Ammon's horn (tissue), 1 donor: ENCODE results near the gene KCNJ1.

Experiments used
- DNase-seq: peaks from one replicate; pipeline ENCODE4 v3.0.0-alpha.2; 2016; ENCODE audit warnings: low spot score

Gene KCNJ1

GRCh38 chr11:128848815-128849455, 18.2 kb downstream of the KCNJ1 start:
- no peak for DNase-seq

GRCh38 chr11:128846985-128847384, 20.1 kb downstream of the KCNJ1 start:
- no peak for DNase-seq

DNA sequence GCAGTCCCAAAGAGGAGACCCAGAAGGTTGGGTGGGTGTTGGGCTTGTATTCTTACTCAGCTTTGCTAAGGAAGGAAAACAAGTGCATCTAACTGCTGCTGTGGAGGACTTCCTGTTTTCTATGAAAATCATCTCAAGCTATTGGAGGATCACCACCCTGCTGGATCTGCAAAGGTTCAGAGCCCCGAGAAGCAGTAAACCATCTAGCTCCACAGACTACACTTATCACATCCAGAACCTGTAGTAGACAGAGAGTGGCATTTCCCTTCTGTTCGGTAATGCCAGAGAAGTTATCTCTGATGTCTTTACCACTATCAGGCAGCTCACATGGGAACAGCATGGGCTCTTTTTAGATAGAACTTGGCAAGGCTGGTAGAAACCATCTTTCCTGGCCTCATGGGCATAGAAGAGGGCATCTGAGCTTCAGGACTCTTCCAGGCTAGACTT, 21.7 kb downstream of the KCNJ1 start:
- no peak for DNase-seq

DNA sequence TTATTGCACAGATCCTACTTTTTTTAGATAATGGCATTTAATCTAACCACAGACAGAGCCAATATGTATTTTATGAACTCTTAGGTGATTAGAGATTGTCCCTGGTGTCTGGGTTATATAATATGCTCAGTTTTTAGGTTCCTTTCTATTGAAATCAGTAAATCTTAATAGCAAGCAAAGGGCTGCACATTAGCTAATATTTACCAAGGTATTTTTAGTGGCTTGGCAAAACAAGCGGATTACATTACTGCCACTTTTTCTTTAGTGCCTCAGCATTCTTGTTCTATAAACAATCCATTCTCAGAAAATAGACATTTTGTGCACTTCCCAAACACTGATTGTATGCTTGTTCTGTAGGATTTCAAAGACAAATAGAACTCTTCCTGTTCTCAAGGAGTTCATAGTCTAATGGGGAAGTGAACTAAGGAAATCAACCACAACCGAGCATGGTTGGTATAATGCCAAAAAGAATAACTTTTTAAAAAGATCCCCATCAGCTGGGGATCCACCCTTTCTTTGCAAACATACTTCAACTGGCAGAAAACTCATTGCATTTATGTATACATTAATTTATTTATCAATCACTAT, 23.8 kb downstream of the KCNJ1 start:
- no peak for DNase-seq

GRCh38 chr11:128841461-128842072, 25.5 kb downstream of the KCNJ1 start:
- no peak for DNase-seq

GRCh38 chr11:128840783-128841182, 26.3 kb downstream of the KCNJ1 start:
- no peak for DNase-seq

DNA sequence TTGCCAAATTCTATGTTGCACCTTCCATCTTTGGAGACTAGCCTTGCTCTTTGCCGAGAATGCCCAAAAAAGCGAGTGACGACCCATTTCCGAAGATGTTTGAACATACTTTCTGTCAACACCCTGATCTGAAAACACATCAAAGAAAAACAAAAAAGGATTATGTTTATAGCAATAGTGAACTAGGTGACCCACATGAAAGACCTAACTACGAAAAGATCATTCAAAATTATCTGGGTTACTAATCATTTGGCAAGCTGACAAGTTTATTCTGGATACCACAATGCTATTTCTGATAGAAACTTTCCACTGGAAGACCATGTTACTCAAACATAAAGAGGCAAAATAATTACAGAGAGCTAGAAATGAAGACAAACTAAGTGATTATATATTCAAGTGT, 27.0 kb downstream of the KCNJ1 start:
- DNase-seq: no peak

- DNase-seq: no peak
Observed at GRCh38 chr11:128839081-128839480, 28.0 kb downstream of the KCNJ1 start.

DNA sequence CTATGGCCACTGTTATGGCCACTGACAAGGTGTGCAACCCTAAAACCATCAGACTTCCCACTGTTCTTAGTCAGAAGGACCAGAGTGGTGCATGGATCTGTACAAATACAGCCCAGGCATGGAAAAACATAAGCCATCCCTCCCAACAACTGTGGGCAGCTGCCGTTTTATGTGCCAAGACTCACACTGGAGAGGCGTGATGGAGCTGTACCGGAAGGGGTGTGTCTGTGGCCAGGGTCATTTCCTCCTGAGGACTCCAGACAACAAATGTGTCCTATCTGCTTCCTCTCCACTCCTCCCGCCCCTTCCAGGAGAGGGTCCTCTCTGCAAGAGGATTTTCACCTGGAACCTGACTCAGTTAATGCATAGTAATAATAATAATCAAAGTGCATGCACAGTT, 29.5 kb downstream of the KCNJ1 start:
- no peak for DNase-seq

GRCh38 chr11:128835741-128836430, 31.2 kb downstream of the KCNJ1 start:
- DNase-seq: no peak

DNA sequence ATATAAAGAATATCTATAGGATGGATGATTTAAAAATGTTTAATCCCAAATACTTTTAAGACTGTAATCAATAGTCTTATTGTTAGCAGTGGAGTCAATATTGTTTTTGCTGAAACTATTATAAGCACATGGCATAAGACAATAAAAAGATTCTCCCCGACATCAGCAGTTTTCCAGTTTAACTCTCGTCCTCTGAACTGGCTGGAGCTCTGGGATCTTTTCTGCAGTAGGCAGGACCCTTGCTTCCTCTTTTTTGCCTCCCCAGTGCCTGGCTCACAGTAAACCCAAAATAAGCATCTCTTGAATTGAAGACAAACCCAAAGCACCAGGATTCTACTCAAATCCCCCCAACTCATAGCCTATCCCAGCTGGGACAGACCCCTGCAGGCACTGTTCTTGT, 32.9 kb downstream of the KCNJ1 start:
- DNase-seq: no peak

DNA sequence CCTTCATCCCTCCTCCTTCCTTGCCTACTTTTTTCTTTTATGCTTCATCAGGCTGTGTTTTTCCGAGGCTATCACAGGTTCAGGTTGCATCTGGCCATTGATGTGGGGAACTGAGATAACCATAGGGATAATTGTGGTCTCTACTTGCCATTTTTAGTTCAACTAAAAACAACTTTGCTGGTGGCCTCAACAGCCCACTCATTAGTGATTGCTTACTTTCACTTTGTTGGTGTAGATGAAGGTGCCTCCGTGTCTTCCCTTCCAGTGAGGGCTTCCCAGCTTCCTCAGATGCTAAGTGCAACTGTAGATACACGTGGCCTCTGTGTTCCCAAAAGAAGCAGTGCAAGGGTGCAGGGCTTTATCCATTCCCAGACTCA, 35.0 kb downstream of the KCNJ1 start:
- no peak for DNase-seq

- DNase-seq: peak; percentile 85
Observed at GRCh38 chr11:128831174-128832120, 35.6 kb downstream of the KCNJ1 start.

DNA sequence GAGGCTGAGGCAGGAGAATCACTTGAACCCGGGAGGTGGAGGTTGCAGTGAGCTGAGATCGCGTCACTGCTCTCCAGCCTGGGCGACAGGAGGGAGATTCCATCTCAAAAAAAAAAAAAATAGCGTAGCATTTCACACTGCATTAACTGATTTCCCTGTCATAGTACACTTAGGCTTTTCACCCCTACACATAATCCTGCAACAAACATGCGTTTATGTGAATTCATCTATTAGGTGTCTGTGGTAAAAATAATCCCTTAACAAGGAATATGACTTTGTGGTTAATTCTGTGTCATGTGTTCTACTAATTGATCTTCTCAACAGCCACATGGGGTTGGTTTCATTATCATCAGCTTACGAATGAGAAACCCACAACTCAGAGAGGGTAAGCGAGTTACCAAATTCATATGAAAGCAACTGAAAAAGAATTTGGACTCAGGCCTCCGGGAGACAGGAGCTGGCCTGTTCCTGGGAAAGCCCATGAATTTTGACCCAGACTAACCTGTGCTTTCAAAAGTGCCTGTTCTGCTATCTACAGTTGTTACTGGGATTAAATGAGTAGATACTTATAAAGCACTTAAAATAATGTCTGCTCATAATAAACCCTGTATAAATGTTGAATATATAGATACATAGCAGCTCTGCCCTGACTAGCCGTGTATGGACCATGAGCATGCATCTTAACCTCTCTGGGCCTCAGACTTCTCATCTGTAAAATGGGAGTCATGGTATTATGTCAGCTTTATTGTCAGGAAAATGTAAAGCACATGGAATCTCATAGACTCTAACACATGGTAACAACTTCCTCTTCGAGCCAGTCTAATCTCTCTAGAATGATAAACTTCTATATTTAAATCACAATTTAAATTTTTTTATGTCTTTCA, 36.6 kb downstream of the KCNJ1 start:
- DNase-seq: no peak

DNA sequence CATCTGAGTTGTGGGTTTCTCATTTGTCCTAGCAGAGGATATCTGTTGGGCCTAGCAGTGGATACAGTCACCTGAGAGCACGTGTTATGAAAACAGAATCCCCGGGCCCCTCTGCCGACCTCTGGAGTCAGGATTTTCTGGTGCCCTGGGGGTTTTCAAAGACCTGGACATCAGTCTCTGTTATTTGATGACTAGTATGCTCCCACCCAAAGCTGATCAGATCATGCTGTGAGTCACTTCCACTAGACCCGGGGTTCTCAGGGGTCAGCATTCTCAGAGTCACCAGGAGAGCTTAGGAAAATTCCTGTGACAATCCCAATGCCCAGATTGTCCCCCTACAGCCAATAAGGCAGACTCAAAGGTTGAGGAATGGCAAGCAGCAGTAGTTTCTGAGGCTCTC, 38.7 kb downstream of the KCNJ1 start:
- no peak for DNase-seq

DNA sequence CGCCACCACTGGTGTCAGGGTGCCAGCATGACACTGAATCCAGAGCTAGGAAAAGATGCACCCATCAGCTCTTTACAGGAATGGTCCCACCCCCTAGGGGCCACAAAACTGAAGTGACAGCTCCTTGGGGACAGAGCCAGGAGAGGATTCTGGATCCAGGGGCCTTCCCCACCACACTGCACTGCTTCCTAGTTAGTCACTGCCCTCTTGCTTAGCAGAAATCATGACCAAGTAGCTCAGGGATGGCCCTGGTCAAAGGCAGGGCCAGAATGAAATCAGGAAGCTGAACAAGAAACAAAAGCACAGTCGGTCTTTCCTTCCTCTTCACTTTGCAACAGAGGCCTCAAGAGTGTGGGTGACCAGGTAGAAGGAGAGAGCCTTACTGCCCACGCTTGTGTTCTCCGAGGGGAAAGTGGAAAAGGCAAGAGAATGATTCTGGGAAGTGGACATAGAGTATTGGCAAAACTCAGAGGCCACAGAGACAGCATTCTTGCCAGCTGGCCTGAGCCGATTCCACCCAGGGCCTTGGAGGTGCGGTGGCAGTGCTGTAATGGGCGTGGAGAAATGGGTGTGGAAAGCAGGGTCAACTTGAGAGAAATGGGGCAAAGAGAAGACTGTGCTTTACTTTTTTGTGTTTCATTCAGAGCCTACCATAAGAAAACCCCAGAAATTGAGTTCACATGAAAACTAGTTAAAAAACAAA, 39.8 kb downstream of the KCNJ1 start:
- no peak for DNase-seq

GRCh38 chr11:128825050-128825784, 41.9 kb downstream of the KCNJ1 start:
- DNase-seq: no peak

DNA sequence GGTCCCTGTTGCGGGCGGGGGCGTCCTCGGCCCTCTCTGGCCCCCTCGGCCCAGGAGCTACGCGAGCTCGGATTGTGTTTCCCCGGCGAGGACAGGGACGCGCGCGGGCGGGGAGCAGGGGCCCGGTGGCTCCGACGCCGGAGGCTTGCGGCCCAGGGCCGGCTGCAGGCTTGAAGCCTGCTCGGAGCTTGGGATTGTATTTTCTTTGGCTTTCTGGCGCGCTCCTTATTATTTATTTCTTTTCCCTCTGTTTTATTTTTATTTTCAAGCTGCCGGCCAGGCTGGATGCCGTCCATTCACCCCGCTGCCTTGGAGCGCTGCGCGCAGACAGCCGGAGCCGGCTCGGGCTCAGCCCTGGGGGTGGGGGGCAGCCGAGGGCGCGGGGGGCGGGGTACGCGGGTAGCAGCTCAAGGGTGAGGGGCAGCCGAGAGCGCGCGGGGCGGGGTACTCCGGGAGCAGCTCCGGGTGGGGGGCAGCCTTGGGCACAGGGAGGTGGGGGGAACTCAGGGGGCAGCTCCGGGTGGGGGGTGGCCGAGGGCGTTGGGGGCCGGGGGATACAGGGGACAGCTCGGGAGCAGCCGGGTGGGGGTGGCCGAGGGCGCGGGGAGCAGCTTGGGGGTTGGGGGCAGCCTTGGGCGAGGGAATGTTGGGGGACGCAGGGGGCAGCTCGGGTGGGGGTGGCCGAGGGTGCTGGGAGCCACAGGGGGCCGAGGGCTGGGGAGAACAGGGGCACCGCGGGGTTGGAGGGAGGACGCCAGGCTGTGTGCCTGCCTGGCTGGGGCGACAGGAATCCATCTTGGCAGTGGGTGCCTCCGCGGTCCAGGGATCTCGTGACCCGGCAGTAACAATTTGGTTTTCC, 42.7 kb downstream of the KCNJ1 start:
- no peak for DNase-seq

DNA sequence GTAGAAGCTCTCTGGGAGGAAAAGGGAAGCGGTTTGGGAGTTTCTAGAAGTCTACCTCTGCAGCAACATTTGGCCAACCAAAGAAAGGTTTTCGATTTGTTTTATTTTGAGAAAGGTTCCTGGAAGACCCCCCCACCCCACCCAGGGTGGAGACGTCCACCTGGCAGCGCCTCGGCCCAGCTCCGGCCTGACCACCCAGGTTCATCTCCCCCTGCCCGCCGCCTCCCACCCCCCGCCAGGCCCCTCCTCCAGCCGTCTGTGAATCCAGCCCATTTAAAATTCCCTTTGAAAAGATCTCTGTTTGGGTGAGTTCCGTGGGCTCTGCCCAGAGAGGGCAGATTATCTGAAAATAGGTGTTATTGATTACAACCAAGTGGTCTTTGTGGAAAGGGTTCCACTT, 43.3 kb downstream of the KCNJ1 start:
- no peak for DNase-seq
